ENCODE results near the gene DCTN1.

- peak; percentile 27; the same call in 1 of the 2 replicates for TF ChIP-seq CTCF (conservative IDR thresholded peaks at IDR 0.05; ENCODE audit: low read depth, low read length)
- no peak for TF ChIP-seq EZH2phosphoT487 (IDR thresholded peaks at IDR 0.05; ENCODE audit: borderline replicate concordance, low read length)
Measured at GRCh38 chr2:74416778-74417177, 36.7 kb upstream of the DCTN1 start.

Data from PC-3 (cell line).